NOMO-1 treated with DMSO at 0.1 percent for 48 hours (cell line): ENCODE measurements around the gene CMIP.

Source experiments
- DNase-seq: peaks from one replicate; lab custom pipeline; 2025; ENCODE audit not compliant: unreplicated experiment; lab: John Stamatoyannopoulos, UW

The CMIP gene

DNA sequence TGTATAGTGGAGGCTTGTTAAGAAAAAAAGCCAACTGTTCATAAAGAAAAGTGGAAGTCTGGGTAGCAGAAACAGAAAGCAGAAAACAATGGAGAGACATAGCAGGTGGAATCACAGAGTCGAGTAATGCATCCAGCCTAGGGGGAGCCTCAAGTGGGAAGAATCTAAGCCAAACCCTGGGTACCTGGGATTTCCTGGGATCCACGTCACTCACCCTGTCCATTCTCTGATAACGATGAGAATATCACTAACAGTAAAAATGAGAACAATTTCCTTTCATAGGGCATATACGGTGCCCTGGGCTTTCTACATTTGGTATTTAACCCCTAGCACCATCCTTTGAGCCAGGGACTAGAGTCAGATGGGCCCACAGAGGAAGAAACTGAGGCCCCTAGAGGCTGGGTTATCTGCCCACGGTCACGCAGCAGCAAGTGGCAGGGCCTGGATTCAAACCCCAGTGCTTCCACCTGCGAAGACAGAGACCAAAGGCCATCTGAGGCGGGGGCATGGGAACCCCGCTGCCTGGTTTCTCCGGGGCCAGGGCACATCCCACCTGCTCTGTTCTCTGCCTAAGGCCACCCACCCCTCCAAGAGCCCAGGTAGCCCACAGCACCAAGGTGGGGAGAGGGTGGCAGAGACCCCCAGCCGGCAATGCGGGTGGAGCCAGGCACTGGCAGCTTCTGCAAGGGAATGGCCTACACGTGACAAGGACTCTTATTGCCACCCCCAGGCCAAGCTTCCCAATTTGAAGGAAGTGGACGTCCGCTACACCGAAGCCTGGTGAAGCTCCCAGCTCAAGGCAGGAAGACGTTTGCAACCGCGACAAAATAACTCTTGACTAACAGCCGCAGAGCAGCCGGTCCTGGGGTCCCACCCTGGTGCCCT is 264.6 kb downstream of the CMIP start:
- DNase-seq = no peak

DNA sequence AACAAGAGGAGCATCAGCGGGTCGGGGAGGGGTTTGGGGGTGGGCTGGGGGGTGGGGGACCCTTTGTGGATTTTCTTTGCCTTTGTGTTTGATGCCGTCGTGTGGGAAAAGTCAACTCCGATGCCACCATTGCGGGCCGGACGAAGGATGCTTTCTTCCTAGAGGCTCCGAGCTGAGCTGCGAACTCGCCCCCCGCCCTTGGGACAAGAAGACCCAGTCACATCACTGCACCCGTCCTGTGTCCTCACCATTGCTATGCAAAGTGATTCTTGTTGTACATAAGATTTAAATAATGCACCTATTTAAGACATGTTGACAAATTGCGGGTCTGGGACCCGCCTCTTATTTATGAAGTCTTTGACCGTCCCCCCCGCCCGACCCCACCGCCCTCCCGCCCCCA is 265.4 kb downstream of the CMIP start:
- DNase-seq = no peak

DNA sequence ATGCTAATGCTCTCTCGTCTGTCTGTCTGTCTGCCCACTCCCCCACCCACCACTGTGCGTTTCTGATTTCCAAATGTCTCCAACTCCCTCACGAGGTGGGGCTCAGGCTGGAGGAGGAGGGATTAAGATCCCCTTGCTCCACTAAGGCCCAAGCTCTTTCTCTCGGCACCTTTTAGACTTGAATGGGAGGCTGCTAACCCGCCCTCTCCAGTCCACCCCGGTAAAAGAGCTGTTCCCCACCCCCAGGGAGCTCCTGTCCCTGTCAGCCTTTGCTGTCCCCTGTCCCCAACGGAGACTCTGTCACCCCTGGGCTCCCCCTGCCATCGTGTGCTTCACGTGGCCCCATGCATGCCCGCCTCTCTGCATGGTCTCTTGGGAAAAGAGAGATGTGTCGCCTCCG is 266.0 kb downstream of the CMIP start:
- DNase-seq = no peak

- DNase-seq = no peak
Measured at GRCh38 chr16:81711657-81712319, 267.2 kb downstream of the CMIP start.

- DNase-seq = no peak
Measured at GRCh38 chr16:81712681-81713080, 268.1 kb downstream of the CMIP start.

DNA sequence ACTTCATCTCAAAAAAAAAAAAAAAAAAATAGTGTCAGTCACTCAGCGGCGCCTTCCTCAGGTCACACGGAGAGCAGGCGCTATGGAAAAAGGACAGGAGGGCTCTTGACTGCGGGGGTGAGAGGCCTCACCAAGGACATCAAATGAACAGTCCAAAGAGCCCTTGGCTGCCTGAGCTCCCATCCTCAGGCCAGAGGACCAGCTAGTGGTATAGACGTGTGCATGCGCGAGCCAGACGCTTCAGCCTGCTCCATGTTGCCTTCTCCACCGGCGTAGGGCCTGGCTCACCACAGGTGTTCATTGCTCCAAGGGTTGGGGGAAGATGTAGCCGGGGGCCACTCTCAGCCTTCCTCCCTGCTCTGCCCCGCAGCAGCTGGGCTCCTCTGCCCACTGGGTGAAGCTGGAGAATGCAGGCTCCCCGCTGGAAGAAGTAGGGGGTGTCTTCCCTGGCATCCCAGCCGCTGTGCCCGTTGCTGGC is 268.7 kb downstream of the CMIP start:
- no peak for DNase-seq

GRCh38 chr16:81713796-81714195 is 269.2 kb downstream of the CMIP start:
- DNase-seq = no peak

DNA sequence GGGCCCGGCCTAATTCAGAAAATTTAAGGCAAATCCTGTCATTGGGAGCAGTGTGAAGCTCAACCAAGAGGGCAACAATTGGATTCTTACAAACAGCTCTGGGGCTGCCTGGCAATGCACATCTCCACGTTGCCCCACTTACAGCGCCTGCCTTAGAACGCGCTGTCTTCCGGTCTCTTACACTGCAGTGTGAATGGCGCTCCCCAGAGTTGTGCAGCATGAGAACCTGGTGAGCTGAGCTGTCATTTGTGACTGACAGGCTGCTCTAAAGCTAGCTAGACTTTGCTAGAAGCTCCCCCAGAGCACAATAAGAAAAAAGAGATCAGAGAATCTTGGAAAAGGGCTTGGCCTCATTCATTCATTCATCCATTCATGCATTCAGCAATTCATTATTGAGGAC is 270.0 kb downstream of the CMIP start:
- DNase-seq = no peak

GRCh38 chr16:81715358-81716196 is 271.0 kb downstream of the CMIP start:
- DNase-seq = no peak

GRCh38 chr16:81716478-81717225 is 272.0 kb downstream of the CMIP start:
- no peak for DNase-seq

- DNase-seq = no peak
Measured at GRCh38 chr16:81717662-81718189, 273.1 kb downstream of the CMIP start.

DNA sequence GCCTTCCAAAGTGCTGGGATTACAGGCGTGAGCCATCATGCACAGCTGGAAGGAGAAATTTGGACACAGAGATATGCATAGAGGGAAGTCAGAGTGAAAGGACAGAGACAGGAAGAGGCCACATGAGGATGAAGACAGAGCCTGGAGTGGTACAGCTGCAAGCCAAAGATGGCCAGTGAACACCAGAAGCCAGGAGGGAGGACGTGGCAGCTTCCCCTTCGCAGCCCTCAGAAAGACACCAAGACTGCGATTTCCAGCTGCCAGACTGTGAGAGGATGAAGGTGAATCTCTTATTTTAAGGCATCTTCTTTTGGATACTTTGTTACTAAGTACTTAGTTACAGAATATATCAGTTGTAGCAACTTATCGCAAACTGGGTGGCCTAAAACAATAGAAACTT is 274.0 kb downstream of the CMIP start:
- peak; percentile 17 for DNase-seq

- DNase-seq = no peak
Measured at GRCh38 chr16:81719993-81720392, 275.4 kb downstream of the CMIP start.

- peak; percentile 26 for DNase-seq
Measured at GRCh38 chr16:81720973-81721906, 276.6 kb downstream of the CMIP start.

DNA sequence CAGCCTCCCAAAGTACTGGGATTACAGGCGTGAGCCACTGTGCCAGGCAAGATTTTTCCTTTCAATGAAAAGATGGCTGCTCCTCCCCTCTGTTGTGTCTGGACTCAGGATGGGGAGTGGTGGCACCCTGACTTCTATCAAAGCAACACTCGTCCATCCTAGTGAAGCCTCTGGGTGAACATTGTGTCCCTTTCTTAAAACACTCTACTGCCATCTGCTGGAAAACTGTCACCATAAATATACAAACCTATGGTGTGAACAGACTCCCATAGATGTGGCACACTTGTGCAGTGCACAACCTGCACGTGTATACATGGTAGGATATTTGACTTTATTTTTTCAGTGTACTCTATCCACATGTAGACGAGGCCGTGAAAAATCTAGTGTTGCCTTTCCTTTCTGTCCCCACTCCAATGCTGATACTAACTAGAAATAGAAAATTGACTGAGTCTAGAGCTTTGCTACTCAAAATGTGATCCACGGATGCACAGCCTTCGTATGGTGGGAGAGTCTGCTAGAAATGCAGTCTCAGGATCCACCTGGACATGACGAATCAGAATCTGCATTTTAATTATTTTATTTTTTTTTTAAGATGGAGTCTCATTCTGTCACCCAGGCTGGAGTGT is 278.6 kb downstream of the CMIP start:
- DNase-seq = peak; percentile 75

DNA sequence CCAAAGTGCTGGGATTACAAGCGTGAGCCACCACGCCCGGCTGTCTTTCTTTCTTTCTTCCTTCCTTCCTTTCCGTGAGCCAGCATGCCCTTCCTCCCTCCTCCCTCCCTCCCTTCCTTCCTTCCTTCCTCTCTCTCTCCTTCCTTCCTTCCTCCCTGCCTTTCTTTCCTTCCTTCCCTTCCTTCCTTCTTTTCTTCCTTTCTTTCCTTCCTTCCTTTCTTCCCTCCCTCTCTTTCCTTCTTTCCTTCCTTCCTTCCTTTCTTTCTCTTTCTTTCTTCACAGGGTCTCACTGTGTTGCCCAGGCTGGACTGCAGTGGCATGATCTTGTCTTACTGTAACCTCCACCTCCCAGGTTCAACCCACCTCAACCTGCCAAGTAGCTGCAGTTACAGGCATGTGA is 283.8 kb downstream of the CMIP start:
- no peak for DNase-seq

DNA sequence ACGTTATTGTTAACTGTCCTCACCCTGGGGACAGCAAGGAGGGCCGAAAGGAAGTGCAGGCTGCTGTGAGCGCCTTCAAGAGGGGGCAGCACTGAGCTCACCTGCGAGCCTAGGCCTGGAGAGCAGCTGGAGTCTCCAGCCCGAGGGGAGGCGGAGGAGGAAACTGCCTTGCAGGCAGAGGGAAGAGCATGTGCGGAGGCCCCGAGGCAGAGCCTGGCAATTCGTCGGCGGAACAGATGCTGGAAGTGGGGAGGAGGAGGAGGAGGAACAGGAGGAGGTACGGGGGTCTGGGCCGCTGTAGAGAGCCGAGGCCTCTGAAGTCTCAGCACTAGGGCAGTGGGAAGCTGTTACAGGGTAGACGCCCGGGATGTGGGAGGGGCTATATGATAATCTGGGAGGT is 284.8 kb downstream of the CMIP start:
- no peak for DNase-seq

- no peak for DNase-seq
Measured at GRCh38 chr16:81730090-81731051, 285.8 kb downstream of the CMIP start.
